ENCODE measurements around the gene PRRC2C.
A peak's percentile ranks its signal among the peaks of the same experiment; 100 is the strongest.

PRRC2C gene

GRCh38 chr1:171477804-171478203 lies 7.5 kb upstream of the PRRC2C start:
- no peaks in the 10 kb centered on the region for H3K36me3 Mint-ChIP-seq (ENCODE audit: low read depth)
- H3K9me3 Mint-ChIP-seq = peaks cover 7% of the 10 kb centered on the region
- no peak overlapping the region for H3K4me3 Mint-ChIP-seq
- DNase-seq = no peak
- peaks cover 6% of the 10 kb centered on the region for H3K27me3 Mint-ChIP-seq (ENCODE audit: low read depth, poor library complexity)
- peaks cover 27% of the 10 kb centered on the region for H3K4me1 Mint-ChIP-seq
- TF ChIP-seq CTCF (IDR thresholded peaks at IDR 0.05) = no peak
- H3K27ac Mint-ChIP-seq = no peak overlapping the region

GRCh38 chr1:171480035-171480434 lies 5.3 kb upstream of the PRRC2C start:
- Mint-ChIP-seq H3K4me1 (peaks cover 34% of the 10 kb centered on the region), H3K27me3 (ENCODE audit: low read depth, poor library complexity) (peaks cover 4% of the 10 kb centered on the region), H3K9me3 (no peaks in the 10 kb centered on the region), H3K27ac (no peak overlapping the region), H3K4me3 (no peak overlapping the region), H3K36me3 (ENCODE audit: low read depth) (no peaks in the 10 kb centered on the region)
- DNase-seq = no peak
- no peak for TF ChIP-seq CTCF (IDR thresholded peaks at IDR 0.05)

- Mint-ChIP-seq H3K27ac (peak overlapping the region; percentile 100), H3K27me3 (ENCODE audit: low read depth, poor library complexity) (no peaks in the 10 kb centered on the region), H3K4me3 (peak overlapping the region; percentile 96), H3K9me3 (no peaks in the 10 kb centered on the region), H3K36me3 (ENCODE audit: low read depth) (peaks cover 10% of the 10 kb centered on the region), H3K4me1 (peaks cover 58% of the 10 kb centered on the region)
- peak; percentile 59 for TF ChIP-seq CTCF (IDR thresholded peaks at IDR 0.05)
- DNase-seq = no peak
These were observed 463 bp upstream of the PRRC2C start for GRCh38 chr1:171484760-171485374.

- no peak for TF ChIP-seq CTCF (IDR thresholded peaks at IDR 0.05)
- no peak for DNase-seq
- Mint-ChIP-seq H3K4me1 (peaks cover 51% of the 10 kb centered on the region), H3K36me3 (ENCODE audit: low read depth) (peaks cover 20% of the 10 kb centered on the region), H3K27me3 (ENCODE audit: low read depth, poor library complexity) (no peaks in the 10 kb centered on the region), H3K4me3 (peak overlapping the region; percentile 96), H3K9me3 (no peaks in the 10 kb centered on the region), H3K27ac (peak overlapping the region; percentile 100)
These were observed 754 bp downstream of the PRRC2C start for GRCh38 chr1:171486048-171486519.

DNA sequence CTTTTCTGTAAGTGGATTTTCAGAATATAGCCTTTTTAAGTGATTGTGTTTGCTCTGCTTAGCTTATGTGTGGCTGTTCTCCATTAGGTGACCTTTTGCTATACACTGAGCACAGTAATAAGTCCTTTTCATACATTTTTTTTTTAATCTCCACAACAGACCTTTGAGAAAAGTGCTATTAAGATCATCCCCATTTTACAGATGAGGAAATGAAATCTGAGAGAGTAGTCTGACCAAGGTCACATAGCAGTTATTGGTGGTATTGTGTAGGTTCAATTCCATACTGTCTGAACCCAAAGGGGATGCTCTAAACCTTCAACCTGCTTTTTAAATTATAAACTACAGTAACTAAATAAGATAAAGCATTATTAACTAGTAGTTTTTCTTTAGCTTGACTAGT lies 1.7 kb downstream of the PRRC2C start:
- no peak for TF ChIP-seq CTCF (IDR thresholded peaks at IDR 0.05)
- no peaks in the 10 kb centered on the region for H3K9me3 Mint-ChIP-seq
- DNase-seq = no peak
- H3K4me3 Mint-ChIP-seq = peak overlapping the region; percentile 96
- peaks cover 51% of the 10 kb centered on the region for H3K4me1 Mint-ChIP-seq
- H3K36me3 Mint-ChIP-seq (ENCODE audit: low read depth) = peaks cover 28% of the 10 kb centered on the region
- no peaks in the 10 kb centered on the region for H3K27me3 Mint-ChIP-seq (ENCODE audit: low read depth, poor library complexity)
- peak overlapping the region; percentile 100 for H3K27ac Mint-ChIP-seq
